Mesenchymal stem cell (in vitro differentiated cells and primary cell): ENCODE data around the gene FAM234B.

Experiments
- DNase-seq: peaks from one replicate; pipeline ENCODE4 v3.0.0-alpha.2; 2013
- H2AFZ ChIP-seq: one replicate; pipeline ENCODE4 v1.6.1; 2013; ENCODE audit warnings: low read depth, mild to moderate bottlenecking, control low read depth, inconsistent platforms, low read length, moderate library complexity
- H2AK5ac ChIP-seq: 2 replicates; pipeline ENCODE4 v1.6.1; 2013; ENCODE audit warnings: low read length, moderate library complexity, mild to moderate bottlenecking, inconsistent platforms; ENCODE audit not compliant: severe bottlenecking
- H2BK120ac ChIP-seq: one replicate; pipeline ENCODE4 v1.6.1; 2013; ENCODE audit warnings: low read depth, mild to moderate bottlenecking, inconsistent platforms, low read length, moderate library complexity
- H2BK12ac ChIP-seq, 2 experiments: one replicate each; pipeline ENCODE4 v1.6.1; 2013; ENCODE audit warnings: inconsistent platforms in 2 of 2, low read length in 2 of 2, mild to moderate bottlenecking in 2 of 2, moderate library complexity in 2 of 2, control low read depth in 1 of 2
- H2BK15ac ChIP-seq: one replicate; pipeline ENCODE4 v1.6.1; 2013; ENCODE audit warnings: mild to moderate bottlenecking, low read depth, inconsistent platforms; ENCODE audit not compliant: poor library complexity, severe bottlenecking
- H2BK5ac ChIP-seq: 2 replicates; pipeline ENCODE4 v1.6.1; 2013; ENCODE audit warnings: low read depth, mild to moderate bottlenecking, low read length, control low read depth, inconsistent platforms; ENCODE audit not compliant: poor library complexity, severe bottlenecking
- H3K14ac ChIP-seq, 2 experiments: one replicate each; pipeline ENCODE4 v1.6.1; 2013; ENCODE audit warnings: inconsistent platforms in 2 of 2, low read length in 2 of 2, control low read depth in 1 of 2, mild to moderate bottlenecking in 1 of 2, moderate library complexity in 1 of 2
- H3K18ac ChIP-seq, 2 experiments: one replicate each; pipeline ENCODE4 v1.6.1; 2013; ENCODE audit warnings: inconsistent platforms in 2 of 2, low read length in 2 of 2, control low read depth in 1 of 2, low read depth in 1 of 2, mild to moderate bottlenecking in 1 of 2
- H3K23ac ChIP-seq, 2 experiments: one replicate each; pipeline ENCODE4 v1.6.1; 2013; ENCODE audit warnings: inconsistent platforms in 2 of 2, low read length in 2 of 2, mild to moderate bottlenecking in 2 of 2, moderate library complexity in 2 of 2, control low read depth in 1 of 2
- H3K27ac ChIP-seq: 2 replicates; pipeline ENCODE4 v1.5.1; 2013; ENCODE audit warnings: mild to moderate bottlenecking, moderate library complexity, low read length, control low read depth, inconsistent platforms; ENCODE audit not compliant: poor library complexity, severe bottlenecking
- H3K27me3 ChIP-seq, 2 experiments: 2 replicates each; pipeline versions ENCODE4 v1.6.1 to v1.7.0; 2013; ENCODE audit warnings: low read length in 2 of 2, mild to moderate bottlenecking in 2 of 2, moderate library complexity in 2 of 2, control low read depth in 1 of 2, inconsistent platforms in 1 of 2; ENCODE audit not compliant: control insufficient read depth in 1 of 2, insufficient read depth in 1 of 2
- H3K36me3 ChIP-seq, 2 experiments: 2 replicates each; pipeline versions ENCODE4 v1.6.1 to v1.7.0; 2013; ENCODE audit warnings: low read length in 2 of 2, control low read depth in 1 of 2, inconsistent platforms in 1 of 2, low read depth in 1 of 2, mild to moderate bottlenecking in 1 of 2; ENCODE audit not compliant: insufficient read depth in 2 of 2, control insufficient read depth in 1 of 2
- H3K4ac ChIP-seq, 2 experiments: one replicate each; pipeline ENCODE4 v1.6.1; 2013; ENCODE audit warnings: inconsistent platforms in 2 of 2, low read length in 2 of 2, mild to moderate bottlenecking in 2 of 2, moderate library complexity in 2 of 2, control low read depth in 1 of 2, low read depth in 1 of 2
- H3K4me1 ChIP-seq: 2 replicates; pipeline ENCODE4 v1.6.1; 2013; ENCODE audit warnings: low read depth, low read length, control low read depth; ENCODE audit not compliant: control insufficient read depth, insufficient read depth
- H3K4me2 ChIP-seq: 2 replicates; pipeline ENCODE4 v1.6.1; 2013; ENCODE audit warnings: low read length, mild to moderate bottlenecking, inconsistent platforms; ENCODE audit not compliant: poor library complexity, severe bottlenecking
- H3K4me3 ChIP-seq, 2 experiments: 2 replicates each; pipeline versions ENCODE4 v1.5.1 to v1.7.0; 2013; ENCODE audit warnings: low read length in 2 of 2, mild to moderate bottlenecking in 2 of 2, control low read depth in 1 of 2, low read depth in 1 of 2; ENCODE audit not compliant: insufficient read depth in 1 of 2
- H3K79me1 ChIP-seq: replicated peaks from 2 replicates; pipeline ENCODE4 v1.6.1; 2013; ENCODE audit warnings: mild to moderate bottlenecking, control low read depth, low read length, inconsistent platforms; ENCODE audit not compliant: poor library complexity, severe bottlenecking
- H3K9ac ChIP-seq: 2 replicates; pipeline ENCODE4 v1.7.0; 2013; ENCODE audit warnings: mild to moderate bottlenecking, low read length, moderate library complexity
- H3K9me3 ChIP-seq: 2 replicates; pipeline ENCODE4 v1.7.0; 2013; ENCODE audit warnings: mild to moderate bottlenecking, low read length; ENCODE audit not compliant: control insufficient read depth
- H4K8ac ChIP-seq: one replicate; pipeline ENCODE4 v1.6.1; 2013; ENCODE audit warnings: inconsistent platforms, mild to moderate bottlenecking, low read length, moderate library complexity
- H4K91ac ChIP-seq: one replicate; pipeline ENCODE4 v1.6.1; 2013; ENCODE audit warnings: mild to moderate bottlenecking, low read length, inconsistent platforms
- WGBS: methylation state at CpG from one replicate; pipeline ENCODE4 v1.1.7; 2013; ENCODE audit warnings: mixed read lengths; 5-methylcytosine and 5-hydroxymethylcytosine counted together

The FAM234B gene

GRCh38 chr12:13024531-13024916, 19.7 kb upstream of the FAM234B start:
- no peaks in the 10 kb centered on the region for H3K4me1 ChIP-seq

GRCh38 chr12:13026286-13026685, 17.9 kb upstream of the FAM234B start:
- H2BK15ac ChIP-seq = no peak overlapping the region
- WGBS = no CpG with 5 or more reads among the region's 1 CpG
- H2BK12ac ChIP-seq = no peak overlapping the region
- no peak overlapping the region for H3K18ac ChIP-seq
- no peak overlapping the region for H2AFZ ChIP-seq
- no peak overlapping the region for H3K27ac ChIP-seq
- no peaks in the 10 kb centered on the region for H3K27me3 ChIP-seq
- H2AK5ac ChIP-seq = no peak overlapping the region
- H3K9me3 ChIP-seq = no peaks in the 10 kb centered on the region
- no peak overlapping the region for H3K23ac ChIP-seq
- H4K8ac ChIP-seq = no peak overlapping the region
- H3K79me1 ChIP-seq = no peaks in the 10 kb centered on the region
- peak overlapping the region; percentile 54 for H3K9ac ChIP-seq
- H2BK120ac ChIP-seq = no peak overlapping the region
- H3K4ac ChIP-seq = no peak overlapping the region
- DNase-seq = no peak
- no peaks in the 10 kb centered on the region for H3K4me1 ChIP-seq
- H3K4me2 ChIP-seq = no peak overlapping the region
- no peak overlapping the region for H2BK5ac ChIP-seq
- no peaks in the 10 kb centered on the region for H3K36me3 ChIP-seq
- no peak overlapping the region for H3K4me3 ChIP-seq
- H4K91ac ChIP-seq = no peak overlapping the region
- no peak overlapping the region for H3K14ac ChIP-seq

More at GRCh38 chr12:13024531-13024916, 19.7 kb upstream of the FAM234B start:
- H3K23ac ChIP-seq = no peak overlapping the region
- no peak overlapping the region for H4K91ac ChIP-seq
- no peak overlapping the region for H2BK15ac ChIP-seq
- no peak overlapping the region for H2BK5ac ChIP-seq
- no peak overlapping the region for H2AFZ ChIP-seq
- WGBS = 88% methylated on average over 4 of the region's 5 CpGs
- no peak overlapping the region for H2BK120ac ChIP-seq
- H3K14ac ChIP-seq = no peak overlapping the region
- no peak overlapping the region for H3K4ac ChIP-seq
- H2AK5ac ChIP-seq = no peak overlapping the region
- peak overlapping the region; percentile 83 for H3K9ac ChIP-seq
- H2BK12ac ChIP-seq = no peak overlapping the region
- no peak overlapping the region for H3K4me2 ChIP-seq
- H4K8ac ChIP-seq = no peak overlapping the region
- H3K27me3 ChIP-seq = no peaks in the 10 kb centered on the region
- no peaks in the 10 kb centered on the region for H3K9me3 ChIP-seq
- no peaks in the 10 kb centered on the region for H3K36me3 ChIP-seq
- H3K4me3 ChIP-seq = peak overlapping the region in 1 of 2 experiments; percentile 46
- no peaks in the 10 kb centered on the region for H3K79me1 ChIP-seq
- no peak for DNase-seq
- no peak overlapping the region for H3K18ac ChIP-seq
- H3K27ac ChIP-seq = no peak overlapping the region

DNA sequence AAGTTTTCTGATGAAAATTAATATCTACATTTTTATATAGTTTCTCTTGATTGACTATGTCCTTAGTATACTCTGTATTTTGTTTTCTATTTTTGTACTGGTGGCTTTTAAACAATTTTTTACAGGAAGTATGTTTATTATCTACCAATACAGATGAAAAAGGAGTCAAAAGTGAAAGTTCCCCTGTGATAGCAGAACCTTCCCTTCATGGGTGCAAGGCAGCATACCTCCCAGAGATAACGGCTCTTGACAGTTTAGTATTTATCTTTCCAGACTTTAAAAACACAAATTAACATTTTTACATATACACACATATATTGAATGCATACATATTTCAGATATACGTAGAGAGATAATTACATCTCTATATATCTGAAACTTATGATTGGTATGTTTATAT, 17.1 kb upstream of the FAM234B start:
- Histone ChIP-seq H2BK120ac (no peak overlapping the region), H3K4ac (no peak overlapping the region), H3K9me3 (no peaks in the 10 kb centered on the region), H2BK5ac (no peak overlapping the region), H3K4me2 (no peak overlapping the region), H2AFZ (no peak overlapping the region), H3K23ac (no peak overlapping the region), H3K9ac (peak overlapping the region; percentile 54), H3K79me1 (no peaks in the 10 kb centered on the region), H2BK12ac (no peak overlapping the region), H3K4me1 (no peaks in the 10 kb centered on the region), H3K14ac (no peak overlapping the region), H4K91ac (no peak overlapping the region), H3K18ac (no peak overlapping the region), H2BK15ac (no peak overlapping the region), H3K4me3 (no peak overlapping the region), H3K27ac (no peak overlapping the region), H3K27me3 (no peaks in the 10 kb centered on the region), H4K8ac (no peak overlapping the region), H2AK5ac (no peak overlapping the region), H3K36me3 (no peaks in the 10 kb centered on the region)
- 63% methylated on average over 1 of the region's 2 CpGs for WGBS
- DNase-seq = no peak

GRCh38 chr12:13027508-13027907, 16.7 kb upstream of the FAM234B start:
- Histone ChIP-seq H2BK12ac (no peak overlapping the region), H3K4me2 (no peak overlapping the region), H3K4me3 (no peak overlapping the region), H3K4ac (no peak overlapping the region), H3K9ac (no peak overlapping the region), H2BK15ac (no peak overlapping the region), H2BK5ac (no peak overlapping the region), H3K23ac (no peak overlapping the region), H4K8ac (no peak overlapping the region), H2AFZ (no peak overlapping the region), H3K27ac (no peak overlapping the region), H3K79me1 (no peaks in the 10 kb centered on the region), H3K14ac (no peak overlapping the region), H3K27me3 (no peaks in the 10 kb centered on the region), H3K9me3 (no peaks in the 10 kb centered on the region), H3K36me3 (no peaks in the 10 kb centered on the region), H2AK5ac (no peak overlapping the region), H4K91ac (no peak overlapping the region), H3K18ac (no peak overlapping the region), H2BK120ac (no peak overlapping the region), H3K4me1 (no peaks in the 10 kb centered on the region)
- no peak for DNase-seq
